NCI-H526 (cell line): ENCODE measurements around the gene TMEM30B.

ENCODE experiments used
- DNase-seq, 2 experiments: peaks; one replicate each; lab custom pipeline; 2025; lab: John Stamatoyannopoulos, UW

TMEM30B gene

DNA sequence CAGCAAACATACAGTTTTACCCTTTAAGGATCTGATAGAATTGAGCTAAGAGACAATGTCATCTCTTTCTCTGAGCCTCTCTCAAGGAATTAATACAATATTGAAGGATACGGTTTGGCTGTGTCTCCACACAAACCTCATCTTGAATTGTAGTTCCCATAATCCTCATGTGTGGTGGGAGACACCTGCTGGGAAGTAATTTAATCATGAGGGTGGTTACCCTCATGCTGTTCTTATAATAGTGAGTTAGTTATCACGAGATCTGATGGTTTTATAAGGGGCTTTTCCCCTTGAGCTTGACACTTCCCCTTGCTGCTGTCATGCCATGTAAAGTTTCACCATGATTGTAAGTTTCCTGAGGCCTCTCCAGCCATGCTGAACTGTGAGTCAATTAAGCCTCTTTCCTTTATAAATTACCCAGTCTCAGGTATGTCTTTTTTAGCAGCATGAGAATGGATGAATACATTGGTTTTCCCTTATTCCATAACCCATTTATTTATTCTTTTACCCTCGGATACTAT lies 47.6 kb downstream of the TMEM30B start:
- DNase-seq = peak in 1 of 2 experiments; percentile 6

DNA sequence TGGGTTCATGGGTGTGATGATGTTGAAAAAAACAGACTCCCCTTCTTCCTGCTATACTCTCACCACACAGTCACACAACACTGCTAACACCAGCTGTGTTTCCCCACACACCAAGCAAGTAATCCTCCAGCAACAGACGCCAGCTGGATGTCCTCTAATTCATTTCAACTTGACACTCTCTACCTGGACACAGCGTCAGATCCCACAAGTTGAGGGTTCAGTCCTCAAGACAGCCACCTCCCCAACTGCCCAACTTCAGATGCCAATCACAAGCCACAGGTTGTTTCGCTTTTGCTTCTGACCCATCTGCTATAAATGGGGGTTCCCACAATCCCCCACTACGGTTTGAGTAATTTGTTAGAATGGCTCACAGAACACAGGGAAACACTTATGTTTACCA lies 49.3 kb downstream of the TMEM30B start:
- no peak for DNase-seq

DNA sequence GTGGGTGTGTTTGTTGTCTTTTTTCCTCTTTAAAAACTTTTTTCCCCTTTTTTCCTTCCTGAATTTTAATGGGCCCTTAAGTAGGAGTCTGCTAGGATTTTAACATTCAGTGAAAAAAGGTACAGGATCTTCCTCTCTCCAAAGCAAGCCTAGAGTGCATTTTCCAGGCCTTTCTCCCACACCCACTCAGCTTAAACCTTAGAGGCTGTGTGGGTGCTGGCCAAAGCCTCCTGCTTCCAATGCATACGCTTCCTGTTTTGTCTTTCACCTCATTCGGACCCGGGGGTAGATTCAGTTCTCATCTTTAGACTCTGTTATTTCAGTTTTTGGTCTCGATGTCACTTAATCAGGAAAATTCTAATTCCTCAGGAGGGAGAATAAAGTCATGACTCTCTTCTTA lies 51.2 kb downstream of the TMEM30B start:
- DNase-seq = no peak

- peak; percentile 36 to 48 for DNase-seq
These were observed 51.7 kb downstream of the TMEM30B start for GRCh38 chr14:61229475-61229888.

GRCh38 chr14:61227884-61228591 lies 53.1 kb downstream of the TMEM30B start:
- DNase-seq = no peak
